OCI-LY7 (cell line): ENCODE data around the gene GOLT1A. TPM values are rescaled to one million over a fixed set of nuclear protein-coding genes. Genes with fewer than 3 reads are reported as not detected.

ENCODE experiments used
- BruUV-seq: library from RNA; stranded (reverse); fragments of 400-500 nt; replicated peaks from 2 replicates; lab custom pipeline; 2021; lab: Mats Ljungman, UMichigan
- CTCF ChIA-PET: fragments of 300-600 bp; sonication (Branson Sonifier 250); formaldehyde crosslinking; loops from one replicate; lab custom pipeline; 2022; ENCODE audit warnings: antibody characterized with exemption; ENCODE audit not compliant: unreplicated experiment; lab: Charles Lee
- POLR2A ChIA-PET: fragments of 300-600 bp; sonication (Branson Sonifier 250); formaldehyde crosslinking; loops from one replicate; lab custom pipeline; 2022; ENCODE audit warnings: antibody characterized with exemption; lab: Charles Lee
- DNase-seq: peaks from one replicate; pipeline ENCODE4 v3.0.0-alpha.2; 2015; ENCODE audit warnings: low spot score
- H2AFZ ChIP-seq: fragments of 200-600 bp; sonication (generic), shearing (Covaris generic); 2 replicates; pipeline ENCODE4 v1.6.1; 2014; ENCODE audit warnings: mild to moderate bottlenecking, antibody characterized with exemption, low read length, moderate library complexity
- H3K27ac ChIP-seq: fragments of 200-600 bp; sonication (generic); 2 replicates; pipeline ENCODE4 v1.5.1; 2014; ENCODE audit warnings: mixed run types, low read depth, mild to moderate bottlenecking, moderate library complexity, low read length, inconsistent platforms; ENCODE audit not compliant: poor library complexity, severe bottlenecking
- H3K36me3 ChIP-seq: fragments of 200-600 bp; sonication (generic); 2 replicates; pipeline ENCODE4 v1.6.1; 2014; ENCODE audit warnings: mild to moderate bottlenecking, antibody characterized with exemption, low read length, moderate library complexity, mixed read lengths; ENCODE audit not compliant: insufficient read depth
- H3K4me1 ChIP-seq: fragments of 200-600 bp; sonication (generic); 2 replicates; pipeline ENCODE4 v1.5.1; 2014; ENCODE audit warnings: mild to moderate bottlenecking, low read length; ENCODE audit not compliant: insufficient read depth, poor library complexity, severe bottlenecking
- H3K4me2 ChIP-seq: fragments of 200-600 bp; sonication (generic); 2 replicates; pipeline ENCODE4 v1.6.1; 2014; ENCODE audit warnings: mild to moderate bottlenecking, low read length
- H3K4me3 ChIP-seq: fragments of 200-600 bp; sonication (generic); 2 replicates; pipeline ENCODE4 v1.5.1; 2014; ENCODE audit warnings: mild to moderate bottlenecking, low read depth, low read length; ENCODE audit not compliant: poor library complexity, severe bottlenecking
- H3K79me2 ChIP-seq: fragments of 200-600 bp; sonication (generic); 2 replicates; pipeline ENCODE4 v1.6.1; 2016; ENCODE audit warnings: low read depth, mild to moderate bottlenecking, low read length, moderate library complexity, mixed read lengths; ENCODE audit not compliant: insufficient read depth
- H3K9me2 ChIP-seq: fragments of 200-600 bp; sonication (generic); 2 replicates; pipeline ENCODE4 v1.6.1; 2016; ENCODE audit warnings: mild to moderate bottlenecking, low read length, mixed read lengths; ENCODE audit not compliant: insufficient read depth
- H3K9me3 ChIP-seq: fragments of 200-600 bp; sonication (generic); 2 replicates; pipeline ENCODE4 v1.6.1; 2014; ENCODE audit warnings: mild to moderate bottlenecking, mixed run types, low read length, mixed read lengths
- H4K20me1 ChIP-seq: fragments of 200-600 bp; sonication (generic); 2 replicates; pipeline ENCODE4 v1.6.1; 2014; ENCODE audit warnings: mild to moderate bottlenecking, antibody characterized with exemption, low read length, moderate library complexity, mixed read lengths; ENCODE audit not compliant: insufficient read depth
- EZH2phosphoT487 ChIP-seq: fragments of 200-600 bp; sonication (generic); IDR thresholded peaks from 2 replicates; pipeline ENCODE4 v1.6.1; 2018; ENCODE audit warnings: low read depth, borderline replicate concordance, mild to moderate bottlenecking, mixed run types, antibody characterized with exemption, low read length, moderate library complexity, mixed read lengths
- intact Hi-C: fragments of 100-400 bp; cut with micrococcal nuclease; formaldehyde crosslinking; loops from one replicate; pipeline ENCODE4 v1.10.0; 2022; ENCODE audit not compliant: unreplicated experiment
- total RNA-seq, 2 experiments: library from RNA; depleted of rRNA in 1 of 2; stranded (reverse); fragments of >200 nt in 1 of 2; shearing (Covaris generic) in 1 of 2; gene quantifications; 2 replicates each; pipeline ENCODE4 v1.2.3, GENCODE V29; 2014 to 2022
- TF ChIP-seq, protein P1 (sequence below): fragments of 200-600 bp; sonication (generic); conservative IDR thresholded peaks from 2 replicates; pipeline ENCODE4 v1.5.1; 2014; ENCODE audit warnings: mild to moderate bottlenecking, antibody characterized with exemption, low read length, moderate library complexity, mixed read lengths

GOLT1A gene
- total RNA-seq, 2 experiments from 2014 or later: not detected

DNA sequence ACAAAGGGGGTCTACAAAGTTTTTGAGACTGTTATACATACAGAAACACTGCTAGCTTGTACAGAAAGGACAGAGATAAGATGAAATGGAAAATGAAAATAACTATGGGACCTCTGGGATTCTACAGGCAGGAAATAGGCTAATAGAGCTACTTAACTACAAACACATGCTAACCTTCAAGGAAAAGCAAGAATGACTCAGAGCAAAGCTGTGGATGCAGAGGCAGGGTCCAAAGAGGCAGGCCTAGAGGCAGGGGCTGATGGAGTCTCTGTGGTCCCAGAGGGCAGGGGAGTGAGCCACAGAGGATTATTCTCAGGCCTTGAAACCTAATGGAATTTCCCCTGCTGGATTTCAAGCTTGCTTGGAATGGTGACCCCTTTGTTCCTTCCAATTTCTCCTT is 18.7 kb upstream of the GOLT1A start:
- ChIA-PET POLR2A (no interaction called here), CTCF (no interaction called here)
- TF ChIP-seq EZH2phosphoT487: no peak
- TF ChIP-seq, protein P1, sequence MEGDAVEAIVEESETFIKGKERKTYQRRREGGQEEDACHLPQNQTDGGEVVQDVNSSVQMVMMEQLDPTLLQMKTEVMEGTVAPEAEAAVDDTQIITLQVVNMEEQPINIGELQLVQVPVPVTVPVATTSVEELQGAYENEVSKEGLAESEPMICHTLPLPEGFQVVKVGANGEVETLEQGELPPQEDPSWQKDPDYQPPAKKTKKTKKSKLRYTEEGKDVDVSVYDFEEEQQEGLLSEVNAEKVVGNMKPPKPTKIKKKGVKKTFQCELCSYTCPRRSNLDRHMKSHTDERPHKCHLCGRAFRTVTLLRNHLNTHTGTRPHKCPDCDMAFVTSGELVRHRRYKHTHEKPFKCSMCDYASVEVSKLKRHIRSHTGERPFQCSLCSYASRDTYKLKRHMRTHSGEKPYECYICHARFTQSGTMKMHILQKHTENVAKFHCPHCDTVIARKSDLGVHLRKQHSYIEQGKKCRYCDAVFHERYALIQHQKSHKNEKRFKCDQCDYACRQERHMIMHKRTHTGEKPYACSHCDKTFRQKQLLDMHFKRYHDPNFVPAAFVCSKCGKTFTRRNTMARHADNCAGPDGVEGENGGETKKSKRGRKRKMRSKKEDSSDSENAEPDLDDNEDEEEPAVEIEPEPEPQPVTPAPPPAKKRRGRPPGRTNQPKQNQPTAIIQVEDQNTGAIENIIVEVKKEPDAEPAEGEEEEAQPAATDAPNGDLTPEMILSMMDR: no peak
- Histone ChIP-seq H2AFZ (no peak overlapping the region), H3K27ac (no peak overlapping the region), H3K9me2 (no peaks in the 10 kb centered on the region), H3K79me2 (no peaks in the 10 kb centered on the region), H3K4me1 (no peaks in the 10 kb centered on the region), H3K9me3 (no peaks in the 10 kb centered on the region), H3K4me2 (no peak overlapping the region), H3K36me3 (no peaks in the 10 kb centered on the region), H3K4me3 (no peak overlapping the region), H4K20me1 (no peaks in the 10 kb centered on the region)
- BruUV-seq: no TSS peak
- DNase-seq: no peak
- intact Hi-C loops: no loop called here

DNA sequence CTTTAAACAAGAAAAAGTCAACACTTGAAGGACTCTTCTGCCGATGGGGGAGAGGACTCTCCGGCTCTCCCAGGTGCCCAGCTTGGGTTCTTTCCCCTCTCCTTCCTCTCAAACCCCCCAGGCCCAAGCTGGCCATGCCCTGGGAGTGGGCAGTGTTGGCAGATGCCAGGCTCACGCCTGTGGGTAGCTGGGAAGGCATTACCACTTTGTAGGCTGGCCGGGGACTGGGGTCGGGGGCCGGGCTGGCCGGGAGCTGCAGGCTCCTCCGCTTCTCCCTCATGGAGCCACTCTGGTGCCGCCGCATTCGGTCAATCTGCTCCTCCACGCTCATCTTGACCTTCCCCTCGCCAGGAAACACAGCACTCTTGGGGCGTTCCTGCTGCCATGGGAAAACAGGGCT is 16.4 kb upstream of the GOLT1A start:
- CTCF ChIA-PET: no interaction called here
- no peak for DNase-seq
- no TSS peak for BruUV-seq
- H4K20me1 ChIP-seq: no peaks in the 10 kb centered on the region
- TF ChIP-seq, protein P1: no peak
- no peak overlapping the region for H3K27ac ChIP-seq
- intact Hi-C loops: no loop called here
- H2AFZ ChIP-seq: no peak overlapping the region
- no peaks in the 10 kb centered on the region for H3K4me1 ChIP-seq
- no peaks in the 10 kb centered on the region for H3K79me2 ChIP-seq
- H3K36me3 ChIP-seq: no peaks in the 10 kb centered on the region
- H3K4me2 ChIP-seq: no peak overlapping the region
- H3K9me3 ChIP-seq: no peaks in the 10 kb centered on the region
- H3K4me3 ChIP-seq: no peak overlapping the region
- no peaks in the 10 kb centered on the region for H3K9me2 ChIP-seq
- POLR2A ChIA-PET: interaction anchor here (0.9 kb wide), 1 partner anchor 34 kb away, joined by 3 read pairs; no protein-coding TSS in a partner anchor

DNA sequence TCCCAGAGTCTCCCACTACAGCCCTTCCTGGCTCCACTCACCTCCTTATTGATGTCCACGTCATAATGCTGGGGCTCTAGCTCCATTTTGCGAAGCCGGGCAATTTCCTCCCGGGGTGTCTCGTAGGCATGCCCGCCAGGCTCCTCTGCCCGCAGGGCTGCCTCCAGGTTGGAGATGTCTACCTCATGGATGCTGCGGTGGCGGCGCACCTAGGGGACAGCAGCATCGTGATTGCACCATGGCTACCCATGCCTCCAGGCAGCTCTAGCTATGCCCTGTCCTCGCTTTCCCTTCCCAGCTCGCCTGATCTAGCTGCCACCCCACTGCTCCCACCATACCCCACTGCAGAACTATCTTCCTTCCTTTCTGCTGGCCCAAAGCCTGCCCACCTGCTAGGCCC is 15.1 kb upstream of the GOLT1A start:
- no peak overlapping the region for H3K27ac ChIP-seq
- no peak overlapping the region for H3K4me2 ChIP-seq
- no peak overlapping the region for H2AFZ ChIP-seq
- H4K20me1 ChIP-seq: no peaks in the 10 kb centered on the region
- H3K4me3 ChIP-seq: no peak overlapping the region
- TF ChIP-seq, protein P1: no peak
- no peak for TF ChIP-seq EZH2phosphoT487
- H3K4me1 ChIP-seq: no peaks in the 10 kb centered on the region
- intact Hi-C loops: no loop called here
- H3K9me2 ChIP-seq: no peaks in the 10 kb centered on the region
- BruUV-seq: no TSS peak
- CTCF ChIA-PET: no interaction called here
- no peaks in the 10 kb centered on the region for H3K36me3 ChIP-seq
- POLR2A ChIA-PET: interaction anchor here (1.3 kb wide), 1 partner anchor 19 kb away, joined by 3 read pairs; no protein-coding TSS in a partner anchor
- DNase-seq: no peak
- H3K9me3 ChIP-seq: no peaks in the 10 kb centered on the region
- H3K79me2 ChIP-seq: no peaks in the 10 kb centered on the region
